ENCODE results near the gene KRT8. TPM values are rescaled to one million over a fixed set of nuclear protein-coding genes. Genes with fewer than 3 reads are reported as not detected.

Gene KRT8
- total and polyA plus RNA-seq, 10 of the 15 experiments (the other 5 are each of a cell fraction or from before 2014, with no cell fraction given) = 0.11 to 5.6 (median 0.37) TPM; not detected in 1

DNA sequence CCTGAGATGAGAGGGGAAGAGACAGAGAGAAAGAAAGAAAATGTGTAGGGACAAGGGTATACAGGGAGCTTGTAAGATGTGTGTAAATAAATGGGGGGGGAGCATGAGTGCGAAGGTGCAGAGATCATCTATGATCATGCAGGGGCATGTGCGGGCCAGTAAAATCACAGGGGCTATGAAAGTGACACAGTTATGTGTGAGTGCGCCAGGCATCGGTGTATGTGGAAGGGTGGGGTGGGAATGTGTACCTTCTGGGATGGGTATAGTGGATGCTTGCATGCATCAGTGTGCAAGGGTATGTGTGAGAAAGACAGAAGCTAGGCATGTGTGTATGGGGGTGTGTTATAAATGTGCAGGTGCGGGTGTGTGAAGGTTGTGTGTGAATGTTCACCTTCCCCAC lies 37.7 kb downstream of the KRT8 start:
- Histone ChIP-seq H3K79me2 (ENCODE audit: control insufficient read depth, insufficient read depth, low read length) (no peaks in the 10 kb centered on the region), H3K4me1 (ENCODE audit: control insufficient read depth, insufficient read depth, low read length) (peaks cover 6% of the 10 kb centered on the region), H3K27ac (ENCODE audit: control insufficient read depth, insufficient read depth) (no peak overlapping the region), H3K36me3 (ENCODE audit: control insufficient read depth in 2 of 2, insufficient read depth in 2 of 2, low read length in 1 of 2) (no peaks in the 10 kb centered on the region), H3K4me3 (no peak overlapping the region), H4K20me1 (ENCODE audit: control insufficient read depth, insufficient read depth) (no peaks in the 10 kb centered on the region; the same call in 1 of the 2 replicates), H2AFZ (ENCODE audit: control insufficient read depth, low read depth, low read length) (no peak overlapping the region), H3K4me2 (ENCODE audit: control insufficient read depth, insufficient read depth) (no peak overlapping the region), H3K27me3 (replicated peaks in 1 of 2; ENCODE audit: control insufficient read depth in 2 of 2, insufficient read depth in 2 of 2, low read length in 1 of 2) (no peaks in the 10 kb centered on the region), H3K9me3 (replicated peaks; ENCODE audit: control insufficient read depth, insufficient read depth, low read length) (no peaks in the 10 kb centered on the region), H3K9ac (ENCODE audit: control insufficient read depth, insufficient read depth, low read length) (no peak overlapping the region)
- ChIA-PET RAD21 (ENCODE audit: unreplicated experiment) (interaction anchor here (0.7 kb wide), 1 partner anchor 377 kb away, joined by 3 read pairs; no protein-coding TSS in a partner anchor), CTCF (interaction anchor here (0.7 to 1.5 kb wide), 3 partner anchors 113 to 651 kb away, joined by 3 to 4 read pairs (median 3); no protein-coding TSS in a partner anchor), SMC1A (ENCODE audit: uncharacterized antibody, unreplicated experiment) (no interaction called here), POLR2A (no interaction called here)
- no peak for FAIRE-seq
- 66% methylated on average over 5 of the region's 5 CpGs for whole genome bisulfite sequencing (ENCODE audit: insufficient coverage, insufficient replicate concordance, low lambda C conversion rate, missing lambda C conversion rate)
- intact Hi-C loops (cut with micrococcal nuclease; ENCODE audit: unreplicated experiment) = no loop called here
- TF ChIP-seq BACH1 (IDR thresholded peaks at IDR 0.05; ENCODE audit: borderline replicate concordance) (no peak), NFYB (IDR thresholded peaks at IDR 0.05; ENCODE audit: insufficient read depth, low read depth, low read length) (no peak), PRDM15 (CRISPR knock-in tag; IDR thresholded peaks at IDR 0.05) (no peak), SMAD1 (IDR thresholded peaks at IDR 0.05; ENCODE audit: low read depth, partially characterized antibody) (no peak), RUNX3 (IDR thresholded peaks at IDR 0.05; ENCODE audit: low read length) (no peak), KDM1A (IDR thresholded peaks at IDR 0.05; ENCODE audit: borderline replicate concordance) (no peak), ESRRA (IDR thresholded peaks at IDR 0.05; ENCODE audit: low read length) (no peak), EGR1 (IDR thresholded peaks at IDR 0.05; ENCODE audit: borderline replicate concordance in 1 of 2, low read depth in 2 of 2, low read length in 2 of 2) (no peak), ZNF592 (IDR thresholded peaks at IDR 0.05) (no peak), TCF3 (IDR thresholded peaks at IDR 0.05; ENCODE audit: borderline replicate concordance, insufficient read depth, low read depth, low read length) (no peak), HDAC6 (IDR thresholded peaks at IDR 0.05; ENCODE audit: unreplicated experiment) (no peak), TAF1 (IDR thresholded peaks at IDR 0.05; ENCODE audit: borderline replicate concordance, low read depth, low read length) (no peak)
- no peak for DNase-seq (ENCODE audit: low read depth, low spot score)
- ATAC-seq = no peak
- BruUV-seq (replicated peaks) = no TSS peak
- in situ Hi-C loops (cut with MboI) = loop anchor here (10.0 kb wide), 1 partner anchor 282 kb away; no protein-coding TSS in a partner anchor

Measured in GM12878 (cell line).